ENCODE measurements around the gene PTPRM. TPM values are rescaled to one million over a fixed set of nuclear protein-coding genes. Genes with fewer than 3 reads are reported as not detected.

PTPRM gene
- total and polyA plus RNA-seq, 4 donors, result 9.2 to 23.0 (median 12.7) TPM

- TF ChIP-seq REST (IDR thresholded peaks at IDR 0.05), result no peak
- no peak for TF ChIP-seq RAD21 (IDR thresholded peaks at IDR 0.05)
- no peak for TF ChIP-seq JUND (IDR thresholded peaks at IDR 0.05)
- no peak for TF ChIP-seq SP1 (IDR thresholded peaks at IDR 0.05)
- no peak for TF ChIP-seq FOXA1 (IDR thresholded peaks at IDR 0.05)
- no peak for TF ChIP-seq YY1 (IDR thresholded peaks at IDR 0.05)
Measured at GRCh38 chr18:8376113-8376512, 809.0 kb downstream of the PTPRM start (continued).

GRCh38 chr18:8379187-8379941 is 812.2 kb downstream of the PTPRM start:
- Histone ChIP-seq H3K9ac (ENCODE audit: low read depth in 1 of 2, low read length in 2 of 2) (no peak overlapping the region), H3K4me1 (ENCODE audit: control insufficient read depth in 4 of 4, insufficient read depth in 4 of 4, low read length in 3 of 4) (no peaks in the 10 kb centered on the region), H3K4me3 (ENCODE audit: low read depth in 1 of 3, low read length in 3 of 3) (no peak overlapping the region), H3K27me3 (ENCODE audit: control insufficient read depth in 4 of 4, insufficient read depth in 4 of 4, low read length in 3 of 4) (no peaks in the 10 kb centered on the region), H3K27ac (ENCODE audit: low read depth in 1 of 2, low read length in 2 of 2) (no peak overlapping the region), H3K9me3 (ENCODE audit: control insufficient read depth in 4 of 4, low read length in 3 of 4) (no peaks in the 10 kb centered on the region), H3K36me3 (ENCODE audit: control insufficient read depth in 4 of 4, insufficient read depth in 3 of 4, low read depth in 1 of 4, low read length in 3 of 4) (peaks cover 0 to 8% (median 5%) of the 10 kb centered on the region in 4 donors)
- WGBS, result 95% methylated on average over 19 of the region's 19 CpGs
- no peak for DNase-seq (ENCODE audit: low spot score)
- no peak for TF ChIP-seq REST (IDR thresholded peaks at IDR 0.05)
- TF ChIP-seq FOXA2 (IDR thresholded peaks at IDR 0.05), result no peak
- TF ChIP-seq CTCF (IDR thresholded peaks at IDR 0.05; ENCODE audit: low read depth, low read length, missing input control), result no peak
- TF ChIP-seq TAF1 (conservative IDR thresholded peaks at IDR 0.05), result no peak
- no peak for TF ChIP-seq ATF3 (IDR thresholded peaks at IDR 0.05)
- TF ChIP-seq EGR1 (IDR thresholded peaks at IDR 0.05; ENCODE audit: low read depth in 2 of 2), result no peak
- no peak for TF ChIP-seq RAD21 (IDR thresholded peaks at IDR 0.05)
- no peak for TF ChIP-seq HNF4G (IDR thresholded peaks at IDR 0.05)
- TF ChIP-seq NR2F2 (IDR thresholded peaks at IDR 0.05), result no peak
- no peak for TF ChIP-seq FOXA1 (IDR thresholded peaks at IDR 0.05)
- no peak for TF ChIP-seq MAX (IDR thresholded peaks at IDR 0.05)
